K562 (cell line): ENCODE results near the gene HSPA1B. TPM values are rescaled to one million over a fixed set of nuclear protein-coding genes. Genes with fewer than 3 reads are reported as not detected.

Experiments used
- CREB1 ChIP-seq, 2 experiments: sonication (generic) in 1 of 2; formaldehyde crosslinking in 1 of 2; IDR thresholded peaks; 2 replicates each; pipeline versions ENCODE4 v1.6.1 to v1.8.0; 2012 to 2022; ENCODE audit warnings: inconsistent platforms in 1 of 2, mild to moderate bottlenecking in 1 of 2, missing genetic modification reagents in 1 of 2, moderate library complexity in 1 of 2
- DACH1 ChIP-seq: fragments of 450-650 bp; IDR thresholded peaks from 2 replicates; pipeline ENCODE4 v1.6.1; 2018; ENCODE audit not compliant: partially characterized antibody
- ETV1 ChIP-seq: fragments of 450-650 bp; conservative IDR thresholded peaks from 2 replicates; pipeline ENCODE4 v1.6.1; 2016; ENCODE audit warnings: missing genetic modification characterization, control low read depth, low read depth, missing compliant biosample characterization
- FOXP1 ChIP-seq: sonication (generic); formaldehyde crosslinking; IDR thresholded peaks from 2 replicates; pipeline ENCODE4 v1.8.0; 2022; ENCODE audit warnings: mild to moderate bottlenecking, missing genetic modification reagents
- HEY1 ChIP-seq: fragments of 250-450 bp; sonication (Bioruptor Pico); IDR thresholded peaks from 2 replicates; pipeline ENCODE4 v1.5.0; 2020; ENCODE audit warnings: mild to moderate bottlenecking, moderate library complexity, borderline replicate concordance
- KLF10 ChIP-seq: fragments of 250-450 bp; sonication (Bioruptor Pico); IDR thresholded peaks from 2 replicates; pipeline ENCODE4 v1.6.1; 2021; ENCODE audit warnings: matching md5 sums
- LCOR ChIP-seq: sonication (generic); formaldehyde crosslinking; IDR thresholded peaks from 2 replicates; pipeline ENCODE4 v1.8.0; 2022; ENCODE audit warnings: mild to moderate bottlenecking, missing genetic modification reagents
- MEF2D ChIP-seq: conservative IDR thresholded peaks from 2 replicates; pipeline ENCODE4 v1.6.1; 2016; ENCODE audit warnings: low read depth, missing genetic modification characterization, missing compliant biosample characterization
- MXI1 ChIP-seq: IDR thresholded peaks from 2 replicates; pipeline ENCODE4 v1.6.1; 2011; ENCODE audit warnings: low read depth, mild to moderate bottlenecking, improper control_type of control experiment, low read length
- NFXL1 ChIP-seq: fragments of 450-650 bp; formaldehyde crosslinking; IDR thresholded peaks from 2 replicates; pipeline ENCODE4 v1.4.0; 2021; ENCODE audit warnings: mild to moderate bottlenecking
- PHB ChIP-seq: fragments of 250-450 bp; sonication (Bioruptor Pico); IDR thresholded peaks from 2 replicates; pipeline ENCODE4 v1.5.0; 2021
- PHB2 ChIP-seq: fragments of 450-650 bp; IDR thresholded peaks from 2 replicates; pipeline ENCODE4 v1.6.1; 2017; ENCODE audit warnings: low read depth
- RCOR1 ChIP-seq, 2 experiments: IDR thresholded peaks; 2 replicates each; pipeline ENCODE4 v1.6.1; 2012; ENCODE audit warnings: low read depth in 2 of 2, low read length in 2 of 2, borderline replicate concordance in 1 of 2, improper control_type of control experiment in 1 of 2
- SIX5 ChIP-seq, 2 experiments: IDR thresholded peaks; 2 replicates each; pipeline ENCODE4 v1.6.1; 2011; ENCODE audit warnings: low read length in 2 of 2, borderline replicate concordance in 1 of 2, low read depth in 1 of 2, mild to moderate bottlenecking in 1 of 2, moderate library complexity in 1 of 2; ENCODE audit not compliant: insufficient read depth in 1 of 2
- SMARCB1 ChIP-seq: IDR thresholded peaks from 2 replicates; pipeline ENCODE4 v1.6.1; 2011; ENCODE audit warnings: improper control_type of control experiment, low read depth; ENCODE audit not compliant: insufficient read length
- ZKSCAN3 ChIP-seq: fragments of 250-450 bp; sonication (Bioruptor Pico); IDR thresholded peaks from 2 replicates; pipeline ENCODE4 v1.4.0; 2020
- polyA plus RNA-seq, 8 experiments: library from polyadenylated mRNA; depleted of rRNA in 4 of 8; stranded (reverse) in 5 of 8; unstranded in 3 of 8; fragments of >200 nt; fragmentation: Nextera tagmentation in 2 of 8; fragmentation: Illumina TruSeq in 1 of 8; extraction: Ambion mirVana in 2 of 8; extraction: Trizol in 1 of 8; gene quantifications; 2 replicates each; pipeline versions ENCODE4 v1.2.1 to v1.2.3, GENCODE V29; 2011 to 2014; ENCODE audit warnings: inconsistent platforms in 1 of 8, missing spikeins in 1 of 8
- total RNA-seq, 7 experiments: library from RNA; depleted of rRNA in 6 of 7; stranded (reverse); fragments of >200 nt in 6 of 7; fragmentation: Illumina TruSeq in 2 of 7; extraction: Trizol in 2 of 7; gene quantifications; 2 replicates each; pipeline versions ENCODE4 v1.2.1 to v1.2.3, GENCODE V29; 2011 to 2021; ENCODE audit warnings: low replicate concordance in 1 of 7
- TF ChIP-seq, protein P1 (sequence below): fragments of 450-650 bp; IDR thresholded peaks from 2 replicates; pipeline ENCODE4 v1.6.1; 2016; ENCODE audit warnings: antibody characterized with exemption
- TF ChIP-seq, protein P2 (sequence below): sonication (generic); formaldehyde crosslinking; IDR thresholded peaks from 2 replicates; pipeline ENCODE4 v1.8.1; 2023; ENCODE audit warnings: mild to moderate bottlenecking, missing genetic modification reagents
- TF ChIP-seq, protein P3 (sequence below): fragments of 250-450 bp; sonication (Bioruptor Pico); IDR thresholded peaks from 2 replicates; pipeline ENCODE4 v1.4.0; 2020; ENCODE audit warnings: borderline replicate concordance
- TF ChIP-seq, protein P4 (sequence below): IDR thresholded peaks from 3 replicates; pipeline ENCODE4 v1.6.1; 2011; ENCODE audit warnings: borderline replicate concordance, mild to moderate bottlenecking; ENCODE audit not compliant: insufficient read length, insufficient read depth

The HSPA1B gene
- total and polyA plus RNA-seq, 9 of the 15 experiments (the other 6 are each of a cell fraction or from before 2014, with no cell fraction given): 0.27 to 227 (median 51.2) TPM

DNA sequence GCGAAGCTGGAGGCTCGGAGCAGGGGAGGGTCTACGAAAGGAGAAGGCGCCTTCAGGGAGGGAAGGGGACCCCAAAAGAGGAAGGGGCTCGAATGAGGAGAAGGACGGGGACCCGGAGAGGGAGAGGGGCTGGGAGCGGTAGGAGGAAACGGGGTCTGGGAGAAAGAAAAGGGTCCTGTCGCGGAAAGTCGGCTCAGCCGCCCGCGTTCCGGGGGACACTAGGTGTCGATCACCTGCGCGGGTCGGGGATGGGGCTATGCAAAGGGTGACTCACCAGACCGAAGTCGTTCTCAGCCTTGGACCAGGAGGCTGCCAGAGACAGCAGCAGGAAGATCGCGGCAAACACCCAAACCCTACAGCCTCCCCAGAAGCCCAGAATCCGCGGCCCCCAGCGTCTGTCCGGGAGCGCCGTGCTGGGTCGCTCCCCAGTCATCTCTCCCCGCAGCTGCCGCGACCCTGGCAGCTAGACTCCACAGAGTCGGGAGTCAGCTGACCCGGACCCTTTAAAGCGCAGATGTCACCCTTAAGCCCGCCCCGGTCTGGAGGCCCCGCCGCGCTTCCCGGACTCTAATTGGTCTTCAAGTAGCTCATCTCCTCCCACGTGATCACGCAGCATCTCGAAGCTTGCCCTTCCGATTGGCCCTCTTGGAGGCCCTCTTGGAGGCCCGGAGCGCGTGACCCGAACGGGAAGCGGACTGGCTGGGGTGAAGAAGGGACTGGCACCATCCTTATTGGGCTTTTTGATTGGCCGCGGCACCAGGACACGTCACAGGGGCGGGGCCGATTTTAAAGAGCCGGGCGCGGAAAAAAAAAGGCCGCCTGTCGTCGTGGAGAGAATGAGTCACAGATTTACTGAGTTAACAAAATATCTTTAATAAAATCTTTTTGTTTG lies 35.1 kb downstream of the HSPA1B start, which contains the start of gene NEU1 (continued):
- TF ChIP-seq, protein P1, sequence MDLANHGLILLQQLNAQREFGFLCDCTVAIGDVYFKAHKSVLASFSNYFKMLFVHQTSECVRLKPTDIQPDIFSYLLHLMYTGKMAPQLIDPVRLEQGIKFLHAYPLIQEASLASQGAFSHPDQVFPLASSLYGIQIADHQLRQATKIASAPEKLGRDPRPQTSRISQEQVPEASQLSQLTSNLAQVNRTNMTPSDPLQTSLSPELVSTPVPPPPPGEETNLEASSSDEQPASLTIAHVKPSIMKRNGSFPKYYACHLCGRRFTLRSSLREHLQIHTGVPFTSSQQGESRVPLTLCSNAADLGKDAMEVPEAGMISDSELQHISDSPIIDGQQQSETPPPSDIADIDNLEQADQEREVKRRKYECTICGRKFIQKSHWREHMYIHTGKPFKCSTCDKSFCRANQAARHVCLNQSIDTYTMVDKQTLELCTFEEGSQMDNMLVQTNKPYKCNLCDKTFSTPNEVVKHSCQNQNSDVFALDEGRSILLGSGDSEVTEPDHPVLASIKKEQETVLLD: peak; percentile 68; the same call in 1 of the 2 replicates
- TF ChIP-seq LCOR (CRISPR knock-in tag) (peak; percentile 75; the same call in 1 of the 2 replicates), MEF2D (tag) (no peak), RCOR1 (IDR thresholded peaks at IDR 0.05; ENCODE audit: borderline replicate concordance in 1 of 2, low read depth in 2 of 2, low read length in 2 of 2) (peak; percentile 18 to 94; a peak in 3 of 4 replicates), NFXL1 (CRISPR knock-in tag) (no peak), SIX5 (IDR thresholded peaks at IDR 0.05; ENCODE audit: borderline replicate concordance in 1 of 2, insufficient read depth in 1 of 2, low read depth in 1 of 2, low read length in 2 of 2) (no peak), FOXP1 (CRISPR knock-in tag) (no peak), ETV1 (tag) (no peak), PHB2 (0 out of 2 replicates have a peak, but pooled peaks have one; percentile 42), SMARCB1 (no peak), CREB1 (IDR thresholded peaks at IDR 0.05) (peak; percentile 89), CREB1 (CRISPR knock-in tag; IDR thresholded peaks at IDR 0.05) (peak; percentile 91), PHB (CRISPR knock-in tag) (peak; percentile 92; the same call in 1 of the 2 replicates), HEY1 (CRISPR knock-in tag) (0 out of 2 replicates have a peak, but pooled peaks have one; percentile 82), KLF10 (CRISPR knock-in tag) (no peak), MXI1 (peak; percentile 42; the same call in 1 of the 2 replicates), ZKSCAN3 (CRISPR knock-in tag) (no peak), DACH1 (peak; percentile 97)
- TF ChIP-seq, protein P2, sequence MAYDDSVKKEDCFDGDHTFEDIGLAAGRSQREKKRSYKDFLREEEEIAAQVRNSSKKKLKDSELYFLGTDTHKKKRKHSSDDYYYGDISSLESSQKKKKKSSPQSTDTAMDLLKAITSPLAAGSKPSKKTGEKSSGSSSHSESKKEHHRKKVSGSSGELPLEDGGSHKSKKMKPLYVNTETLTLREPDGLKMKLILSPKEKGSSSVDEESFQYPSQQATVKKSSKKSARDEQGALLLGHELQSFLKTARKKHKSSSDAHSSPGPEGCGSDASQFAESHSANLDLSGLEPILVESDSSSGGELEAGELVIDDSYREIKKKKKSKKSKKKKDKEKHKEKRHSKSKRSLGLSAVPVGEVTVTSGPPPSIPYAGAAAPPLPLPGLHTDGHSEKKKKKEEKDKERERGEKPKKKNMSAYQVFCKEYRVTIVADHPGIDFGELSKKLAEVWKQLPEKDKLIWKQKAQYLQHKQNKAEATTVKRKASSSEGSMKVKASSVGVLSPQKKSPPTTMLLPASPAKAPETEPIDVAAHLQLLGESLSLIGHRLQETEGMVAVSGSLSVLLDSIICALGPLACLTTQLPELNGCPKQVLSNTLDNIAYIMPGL (CRISPR knock-in tag): no peak
- TF ChIP-seq, protein P3, sequence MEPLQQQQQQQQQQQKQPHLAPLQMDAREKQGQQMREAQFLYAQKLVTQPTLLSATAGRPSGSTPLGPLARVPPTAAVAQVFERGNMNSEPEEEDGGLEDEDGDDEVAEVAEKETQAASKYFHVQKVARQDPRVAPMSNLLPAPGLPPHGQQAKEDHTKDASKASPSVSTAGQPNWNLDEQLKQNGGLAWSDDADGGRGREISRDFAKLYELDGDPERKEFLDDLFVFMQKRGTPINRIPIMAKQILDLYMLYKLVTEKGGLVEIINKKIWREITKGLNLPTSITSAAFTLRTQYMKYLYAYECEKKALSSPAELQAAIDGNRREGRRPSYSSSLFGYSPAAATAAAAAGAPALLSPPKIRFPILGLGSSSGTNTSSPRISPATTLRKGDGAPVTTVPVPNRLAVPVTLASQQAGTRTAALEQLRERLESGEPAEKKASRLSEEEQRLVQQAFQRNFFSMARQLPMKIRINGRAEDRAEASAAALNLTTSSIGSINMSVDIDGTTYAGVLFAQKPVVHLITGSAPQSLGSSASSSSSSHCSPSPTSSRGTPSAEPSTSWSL (CRISPR knock-in tag): 0 out of 2 replicates have a peak, but pooled peaks have one; percentile 64
- TF ChIP-seq, protein P4, sequence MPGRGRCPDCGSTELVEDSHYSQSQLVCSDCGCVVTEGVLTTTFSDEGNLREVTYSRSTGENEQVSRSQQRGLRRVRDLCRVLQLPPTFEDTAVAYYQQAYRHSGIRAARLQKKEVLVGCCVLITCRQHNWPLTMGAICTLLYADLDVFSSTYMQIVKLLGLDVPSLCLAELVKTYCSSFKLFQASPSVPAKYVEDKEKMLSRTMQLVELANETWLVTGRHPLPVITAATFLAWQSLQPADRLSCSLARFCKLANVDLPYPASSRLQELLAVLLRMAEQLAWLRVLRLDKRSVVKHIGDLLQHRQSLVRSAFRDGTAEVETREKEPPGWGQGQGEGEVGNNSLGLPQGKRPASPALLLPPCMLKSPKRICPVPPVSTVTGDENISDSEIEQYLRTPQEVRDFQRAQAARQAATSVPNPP: no peak
